Measurements from ENCODE around the gene ELFN1.

DNA sequence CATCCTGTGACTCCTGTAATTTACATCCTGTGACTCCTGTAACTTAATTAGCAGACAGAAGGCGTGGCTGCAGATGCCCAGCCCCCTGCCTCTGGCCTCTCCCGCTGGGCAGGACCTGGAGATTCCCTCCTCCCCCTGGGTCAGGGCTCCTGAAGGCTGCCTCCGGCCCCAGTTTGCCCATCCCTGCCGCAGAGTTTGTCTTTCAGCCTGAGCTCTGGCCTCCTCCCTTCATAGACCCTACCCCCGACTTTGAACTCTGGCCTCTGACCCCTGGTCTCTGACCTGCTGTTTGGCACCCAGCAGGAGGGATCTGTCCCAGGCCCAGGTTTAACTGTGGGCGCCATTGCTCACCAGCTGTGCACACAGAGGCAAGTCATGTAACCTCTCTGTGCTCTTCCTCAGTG, 45.6 kb downstream of the ELFN1 start:
- TF ChIP-seq POLR2A (IDR thresholded peaks at IDR 0.05; ENCODE audit: low read length): no peak
- TF ChIP-seq GATA1 (IDR thresholded peaks at IDR 0.05; ENCODE audit: low read depth, low read length): no peak
